Measurements from ENCODE around the gene PHB1. TPM values are rescaled to one million over a fixed set of nuclear protein-coding genes. Genes with fewer than 3 reads are reported as not detected.
A peak's percentile ranks its signal among the peaks of the same experiment; 100 is the strongest.

The PHB1 gene
- total RNA-seq, 1 experiment from 2014 or later = 325 TPM

DNA sequence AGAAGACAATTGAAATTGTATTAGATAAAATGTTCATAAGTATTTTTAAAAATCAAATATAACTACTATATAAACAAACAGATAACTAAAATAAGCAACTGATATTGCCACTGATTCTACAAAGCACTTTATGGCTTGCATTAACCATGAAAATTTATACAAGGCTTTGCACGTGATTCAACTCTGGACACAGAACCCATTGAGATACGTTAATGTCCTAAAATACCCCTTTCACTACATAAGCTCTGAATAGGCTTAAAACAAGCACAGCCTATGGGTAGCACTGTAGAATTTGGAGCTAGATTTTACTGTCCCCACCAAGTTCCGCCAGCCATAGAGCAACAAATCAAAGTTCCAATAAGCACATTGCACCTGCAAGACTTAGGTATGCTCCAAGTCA, 57.2 kb downstream of the PHB1 start:
- no peaks in the 10 kb centered on the region for H4K20me1 ChIP-seq (ENCODE audit: control insufficient read depth, insufficient read depth, insufficient read length)
- Mint-ChIP-seq H3K27ac (no peak overlapping the region), H3K4me1 (peaks cover 34 to 41% of the 10 kb centered on the region in 2 experiments), H3K36me3 (ENCODE audit: insufficient read depth in 1 of 3, low read depth in 3 of 3) (peaks cover 3 to 11% (median 6%) of the 10 kb centered on the region in 3 experiments; a peak in 5 of 7 replicates), H3K9me3 (peaks cover 3% of the 10 kb centered on the region in 2 experiments; a peak in 2 of 5 replicates), H3K27me3 (ENCODE audit: low read depth) (no peaks in the 10 kb centered on the region), H3K4me3 (no peak overlapping the region)
- H3K56ac ChIP-seq (ENCODE audit: insufficient read length, low read depth, low read length) = no peak overlapping the region
- H4K8ac ChIP-seq (replicated peaks; ENCODE audit: insufficient read length, low read depth, low read length) = no peak overlapping the region
- no peak overlapping the region for H2BK120ac ChIP-seq (ENCODE audit: low read depth, low read length, poor library complexity, severe bottlenecking)
- no CpG with 5 or more reads among the region's 3 CpGs for WGBS (ENCODE audit: extremely low coverage, insufficient read length, low lambda C conversion rate)
- H4K91ac ChIP-seq (ENCODE audit: insufficient read length, low read depth, low read length) = no peak overlapping the region
- peaks cover 5% of the 10 kb centered on the region for H3K79me1 ChIP-seq (ENCODE audit: insufficient read depth, low read depth, low read length, poor library complexity, severe bottlenecking)
- H3K4me1 ChIP-seq (ENCODE audit: insufficient read depth, low read length) = no peaks in the 10 kb centered on the region
- peaks cover 12% of the 10 kb centered on the region for H3K23me2 ChIP-seq (ENCODE audit: insufficient read length, low read depth, low read length, poor library complexity, severe bottlenecking)
- peaks cover 12% of the 10 kb centered on the region; the same call in 1 of the 2 replicates for H3K79me2 ChIP-seq (ENCODE audit: insufficient read depth, low read length)
- TF ChIP-seq, protein P1, sequence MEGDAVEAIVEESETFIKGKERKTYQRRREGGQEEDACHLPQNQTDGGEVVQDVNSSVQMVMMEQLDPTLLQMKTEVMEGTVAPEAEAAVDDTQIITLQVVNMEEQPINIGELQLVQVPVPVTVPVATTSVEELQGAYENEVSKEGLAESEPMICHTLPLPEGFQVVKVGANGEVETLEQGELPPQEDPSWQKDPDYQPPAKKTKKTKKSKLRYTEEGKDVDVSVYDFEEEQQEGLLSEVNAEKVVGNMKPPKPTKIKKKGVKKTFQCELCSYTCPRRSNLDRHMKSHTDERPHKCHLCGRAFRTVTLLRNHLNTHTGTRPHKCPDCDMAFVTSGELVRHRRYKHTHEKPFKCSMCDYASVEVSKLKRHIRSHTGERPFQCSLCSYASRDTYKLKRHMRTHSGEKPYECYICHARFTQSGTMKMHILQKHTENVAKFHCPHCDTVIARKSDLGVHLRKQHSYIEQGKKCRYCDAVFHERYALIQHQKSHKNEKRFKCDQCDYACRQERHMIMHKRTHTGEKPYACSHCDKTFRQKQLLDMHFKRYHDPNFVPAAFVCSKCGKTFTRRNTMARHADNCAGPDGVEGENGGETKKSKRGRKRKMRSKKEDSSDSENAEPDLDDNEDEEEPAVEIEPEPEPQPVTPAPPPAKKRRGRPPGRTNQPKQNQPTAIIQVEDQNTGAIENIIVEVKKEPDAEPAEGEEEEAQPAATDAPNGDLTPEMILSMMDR (conservative IDR thresholded peaks at IDR 0.05) = no peak
- no peak overlapping the region for H2AK5ac ChIP-seq (ENCODE audit: insufficient read length, low read length)
- no peak overlapping the region for H3K18ac ChIP-seq (ENCODE audit: insufficient read length, low read depth, low read length)
- no peak overlapping the region for H2BK5ac ChIP-seq (ENCODE audit: insufficient read length, low read length)
- no peak overlapping the region for H3K23ac ChIP-seq (ENCODE audit: insufficient read length, low read depth, low read length)
- H3K4ac ChIP-seq (ENCODE audit: low read depth, low read length) = no peak overlapping the region
- no peak overlapping the region for H2BK20ac ChIP-seq (ENCODE audit: low read depth, low read length, poor library complexity, severe bottlenecking)
- no peaks in the 10 kb centered on the region for H3K9me3 ChIP-seq (ENCODE audit: control insufficient read depth, low read depth, low read length)
- no peak overlapping the region for H2BK12ac ChIP-seq (ENCODE audit: insufficient read length, low read depth, low read length)
- no peak overlapping the region for H4K5ac ChIP-seq (ENCODE audit: insufficient read length, low read depth, low read length)
- no peaks in the 10 kb centered on the region for H3K27me3 ChIP-seq (ENCODE audit: insufficient read depth, low read length)
- peak; percentile 0 for DNase-seq
- H3K27ac ChIP-seq (ENCODE audit: insufficient read length, low read depth, low read length) = no peak overlapping the region
- no peak overlapping the region for H2BK15ac ChIP-seq (ENCODE audit: low read depth, low read length)
- no peak overlapping the region for H3T11ph ChIP-seq (ENCODE audit: low read length)
- no peak overlapping the region for H3K14ac ChIP-seq (ENCODE audit: insufficient read depth, low read length)
- H2AFZ ChIP-seq (ENCODE audit: low read length) = no peak overlapping the region
- H3K4me2 ChIP-seq (ENCODE audit: insufficient read depth, insufficient read length, low read length) = no peak overlapping the region
- no peak overlapping the region for H3K9ac ChIP-seq (ENCODE audit: extremely low read depth, insufficient read length, low read length)

Data from H9 (cell line).